H1 (cell line): ENCODE data around the gene ESD. TPM values are rescaled to one million over a fixed set of nuclear protein-coding genes. Genes with fewer than 3 reads are reported as not detected.

Experiments used
- CTCF ChIA-PET: fragments of 300-600 bp; sonication (Branson Sonifier 250); formaldehyde crosslinking; loops from one replicate; lab custom pipeline; 2021; ENCODE audit not compliant: partially characterized antibody; lab: Charles Lee
- POLR2A ChIA-PET: fragments of 300-600 bp; sonication (Branson Sonifier 250); formaldehyde crosslinking; loops from one replicate; lab custom pipeline; 2021; ENCODE audit warnings: inconsistent platforms; ENCODE audit not compliant: partially characterized antibody; lab: Charles Lee
- DNase-seq, 2 experiments: peaks; one replicate each; pipeline versions ENCODE4 v3.0.0 to v3.0.0-alpha.2; 2010 to 2022; ENCODE audit warnings: low spot score in 2 of 2, low read depth in 1 of 2, mixed read lengths in 1 of 2
- FAIRE-seq: peaks from 2 replicates; lab custom pipeline; 2011; peaks lifted over from hg19 to GRCh38; lab: Jason Lieb, UNC
- H2AFZ ChIP-seq: 2 replicates; pipeline ENCODE4 v1.8.1; 2012; ENCODE audit warnings: low read length, inconsistent platforms
- H2AK5ac ChIP-seq: 2 replicates; pipeline ENCODE4 v1.6.1; 2013; ENCODE audit warnings: low read depth, low read length
- H2BK120ac ChIP-seq: replicated peaks from 2 replicates; pipeline ENCODE3; 2013; ENCODE audit warnings: low read depth, low read length, inconsistent platforms
- H2BK12ac ChIP-seq: 2 replicates; pipeline ENCODE4 v1.6.1; 2013; ENCODE audit warnings: low read depth, low read length
- H2BK15ac ChIP-seq: 2 replicates; pipeline ENCODE4 v1.6.1; 2013; ENCODE audit warnings: low read length
- H2BK20ac ChIP-seq: 2 replicates; pipeline ENCODE4 v1.6.1; 2013; ENCODE audit warnings: low read length
- H2BK5ac ChIP-seq: 2 replicates; pipeline ENCODE4 v1.6.1; 2013; ENCODE audit warnings: low read depth, low read length
- H3K14ac ChIP-seq: 2 replicates; pipeline ENCODE4 v1.6.1; 2013; ENCODE audit warnings: inconsistent platforms; ENCODE audit not compliant: insufficient read length
- H3K18ac ChIP-seq: 2 replicates; pipeline ENCODE4 v1.6.1; 2013; ENCODE audit warnings: low read length; ENCODE audit errors: extremely low read depth
- H3K23ac ChIP-seq: 2 replicates; pipeline ENCODE4 v1.6.1; 2013; ENCODE audit warnings: inconsistent platforms; ENCODE audit not compliant: insufficient read length
- H3K23me2 ChIP-seq: 2 replicates; pipeline ENCODE4 v1.6.1; 2013; ENCODE audit warnings: low read depth, low read length
- H3K27ac ChIP-seq: 2 replicates; pipeline ENCODE4 v1.6.1; 2011; ENCODE audit warnings: low read depth, low read length, inconsistent platforms
- H3K27me3 ChIP-seq, 4 experiments: replicated peaks in 1 of 4; 1 replicate in 1 of 4; 2 replicates in 3 of 4; pipeline versions ENCODE4 v1.6.1 to v1.8.1; 2011 to 2013; ENCODE audit warnings: low read length in 3 of 4, mild to moderate bottlenecking in 3 of 4, inconsistent platforms in 2 of 4, mixed read lengths in 2 of 4, moderate library complexity in 1 of 4; ENCODE audit not compliant: control insufficient read depth in 3 of 4, insufficient read depth in 3 of 4; ENCODE audit errors: extremely low read depth in 1 of 4
- H3K36me3 ChIP-seq, 4 experiments: 2 replicates each; pipeline versions ENCODE4 v1.6.1 to v1.8.1; 2011 to 2013; ENCODE audit warnings: mild to moderate bottlenecking in 4 of 4, low read length in 3 of 4, moderate library complexity in 2 of 4, control low read depth in 1 of 4, inconsistent platforms in 1 of 4; ENCODE audit not compliant: insufficient read depth in 4 of 4, control insufficient read depth in 2 of 4
- H3K4ac ChIP-seq: replicated peaks from 2 replicates; pipeline ENCODE3; 2013; ENCODE audit warnings: low read length, low read depth, mixed read lengths, inconsistent platforms; ENCODE audit not compliant: insufficient read length
- H3K4me1 ChIP-seq, 4 experiments: replicated peaks in 1 of 4; 1 replicate in 1 of 4; 2 replicates in 3 of 4; pipeline versions ENCODE4 v1.6.1 to v1.8.1; 2011 to 2013; ENCODE audit warnings: low read length in 3 of 4, inconsistent platforms in 2 of 4, mixed read lengths in 1 of 4; ENCODE audit not compliant: insufficient read depth in 4 of 4, control insufficient read depth in 3 of 4
- H3K4me2 ChIP-seq, 2 experiments: 2 replicates each; pipeline versions ENCODE4 v1.6.1 to v1.8.1; 2011 to 2013; ENCODE audit warnings: low read depth in 2 of 2, low read length in 2 of 2, control low read depth in 1 of 2, inconsistent platforms in 1 of 2, mild to moderate bottlenecking in 1 of 2; ENCODE audit not compliant: insufficient read depth in 1 of 2
- H3K4me3 ChIP-seq, 4 experiments: fragments of 200-600, 300-600 bp in 1 of 4; sonication (generic), shearing (Covaris generic), sonication (Bioruptor Twin) in 1 of 4; 2 replicates each; pipeline versions ENCODE4 v1.5.1 to v1.8.1; 2011 to 2016; ENCODE audit warnings: low read length in 4 of 4, low read depth in 3 of 4, control low read depth in 2 of 4, inconsistent platforms in 2 of 4, mild to moderate bottlenecking in 2 of 4, mixed read lengths in 1 of 4, moderate library complexity in 1 of 4; ENCODE audit not compliant: insufficient read depth in 2 of 4; ENCODE audit errors: extremely low read depth in 1 of 4
- H3K56ac ChIP-seq: replicated peaks from 2 replicates; pipeline ENCODE3; 2013; ENCODE audit warnings: low read depth, mild to moderate bottlenecking, mixed read lengths, low read length, inconsistent platforms; ENCODE audit not compliant: insufficient read length
- H3K79me1 ChIP-seq: 2 replicates; pipeline ENCODE4 v1.6.1; 2013; ENCODE audit warnings: low read depth, low read length, control low read depth
- H3K79me2 ChIP-seq, 2 experiments: 2 replicates each; pipeline versions ENCODE4 v1.6.1 to v1.8.1; 2012 to 2013; ENCODE audit warnings: low read length in 2 of 2, mild to moderate bottlenecking in 2 of 2, inconsistent platforms in 1 of 2; ENCODE audit not compliant: insufficient read depth in 2 of 2, control insufficient read depth in 1 of 2
- H3K9ac ChIP-seq, 4 experiments: replicated peaks in 1 of 4; 1 replicate in 1 of 4; 2 replicates in 3 of 4; pipeline versions ENCODE4 v1.6.1 to v1.8.1; 2011 to 2013; ENCODE audit warnings: low read depth in 3 of 4, low read length in 3 of 4, control low read depth in 2 of 4, mild to moderate bottlenecking in 2 of 4, moderate library complexity in 2 of 4, inconsistent platforms in 1 of 4; ENCODE audit errors: extremely low read depth in 1 of 4
- H3K9me3 ChIP-seq, 2 experiments: 2 replicates each; pipeline versions ENCODE4 v1.6.1 to v1.8.1; 2012 to 2013; ENCODE audit warnings: mild to moderate bottlenecking in 2 of 2, moderate library complexity in 2 of 2, control low read depth in 1 of 2, inconsistent platforms in 1 of 2, low read depth in 1 of 2, low read length in 1 of 2, mixed read lengths in 1 of 2; ENCODE audit not compliant: insufficient read depth in 2 of 2
- H4K20me1 ChIP-seq, 2 experiments: replicated peaks in 1 of 2; 2 replicates each; pipeline versions ENCODE3 to v1.8.1; 2011 to 2013; ENCODE audit warnings: inconsistent platforms in 2 of 2, low read length in 2 of 2, mild to moderate bottlenecking in 1 of 2; ENCODE audit not compliant: insufficient read depth in 2 of 2, control insufficient read depth in 1 of 2
- H4K5ac ChIP-seq: 2 replicates; pipeline ENCODE4 v1.6.1; 2013; ENCODE audit warnings: low read length, low read depth, mixed read lengths, inconsistent platforms; ENCODE audit not compliant: insufficient read length
- H4K8ac ChIP-seq: 2 replicates; pipeline ENCODE4 v1.8.0; 2013; ENCODE audit warnings: mild to moderate bottlenecking, moderate library complexity, low read length, inconsistent platforms; ENCODE audit not compliant: insufficient read depth; ENCODE audit errors: extremely low read depth
- H4K91ac ChIP-seq: replicated peaks from 2 replicates; pipeline ENCODE3; 2013; ENCODE audit warnings: low read length, mixed read lengths, inconsistent platforms; ENCODE audit not compliant: insufficient read length
- BRCA1 ChIP-seq: IDR thresholded peaks from 2 replicates; pipeline ENCODE4 v1.6.1; 2012; ENCODE audit warnings: low read depth, low read length, improper control_type of control experiment
- CHD2 ChIP-seq: IDR thresholded peaks from 2 replicates; pipeline ENCODE4 v1.6.1; 2012; ENCODE audit warnings: low read length, improper control_type of control experiment
- FOSL1 ChIP-seq: IDR thresholded peaks from 2 replicates; pipeline ENCODE4 v1.6.1; 2011; ENCODE audit warnings: mild to moderate bottlenecking, low read depth, low read length, moderate library complexity; ENCODE audit not compliant: insufficient read depth
- KDM1A ChIP-seq: fragments of 200-600, 300-600 bp; sonication (generic); IDR thresholded peaks from 2 replicates; pipeline ENCODE4 v1.7.1; 2016; ENCODE audit warnings: mild to moderate bottlenecking, low read length, borderline replicate concordance
- MAFK ChIP-seq: IDR thresholded peaks from 2 replicates; pipeline ENCODE4 v1.6.1; 2012; ENCODE audit warnings: low read depth, mild to moderate bottlenecking, improper control_type of control experiment, low read length
- MAX ChIP-seq: IDR thresholded peaks from 2 replicates; pipeline ENCODE4 v1.6.1; 2012; ENCODE audit warnings: inconsistent platforms
- NRF1 ChIP-seq: IDR thresholded peaks from 2 replicates; pipeline ENCODE4 v1.6.1; 2011; ENCODE audit warnings: mild to moderate bottlenecking, low read depth, low read length, improper control_type of control experiment
- PHF8 ChIP-seq: fragments of 200-600 bp; sonication (generic); conservative IDR thresholded peaks from 2 replicates; pipeline ENCODE4 v1.7.1; 2012; ENCODE audit warnings: low read depth, mild to moderate bottlenecking, inconsistent platforms, low read length, moderate library complexity
- POU5F1 ChIP-seq: IDR thresholded peaks from 2 replicates; pipeline ENCODE4 v1.6.1; 2011; ENCODE audit warnings: low read depth, mild to moderate bottlenecking, low read length, moderate library complexity
- SIN3A ChIP-seq, 2 experiments: IDR thresholded peaks in 1 of 2; conservative IDR thresholded peaks in 1 of 2; 2 replicates each; pipeline ENCODE4 v1.6.1; 2011 to 2012; ENCODE audit warnings: low read length in 2 of 2, improper control_type of control experiment in 1 of 2, low read depth in 1 of 2, mild to moderate bottlenecking in 1 of 2
- SRF ChIP-seq: IDR thresholded peaks from 2 replicates; pipeline ENCODE4 v1.6.1; 2011; ENCODE audit warnings: mild to moderate bottlenecking, low read depth, low read length, moderate library complexity
- SUZ12 ChIP-seq: fragments of 200-600 bp; sonication (generic); IDR thresholded peaks from 2 replicates; pipeline ENCODE4 v1.6.1; 2012; ENCODE audit warnings: mild to moderate bottlenecking, inconsistent platforms, low read length, moderate library complexity, mixed read lengths
- TBP ChIP-seq: IDR thresholded peaks from 2 replicates; pipeline ENCODE4 v1.6.1; 2011; ENCODE audit warnings: low read depth, low read length, improper control_type of control experiment
- TCF12 ChIP-seq: IDR thresholded peaks from 2 replicates; pipeline ENCODE4 v1.6.1; 2011; ENCODE audit warnings: low read depth, mild to moderate bottlenecking, low read length
- TEAD4 ChIP-seq: IDR thresholded peaks from 2 replicates; pipeline ENCODE4 v1.6.1; 2012; ENCODE audit warnings: low read depth, low read length, inconsistent platforms, mixed read lengths
- YY1 ChIP-seq: IDR thresholded peaks from 2 replicates; pipeline ENCODE4 v1.6.1; 2011; ENCODE audit warnings: low read depth, mild to moderate bottlenecking, low read length
- WGBS, 2 experiments: shearing (Covaris generic) in 1 of 2; methylation state at CpG; one replicate each; pipeline versions ENCODE4 v1.1.6 to v1.1.7; 2013 to 2015; ENCODE audit warnings: low lambda C conversion rate in 2 of 2, mixed read lengths in 2 of 2, inconsistent platforms in 1 of 2, low coverage in 1 of 2, missing lambda C conversion rate in 1 of 2; ENCODE audit not compliant: insufficient replicate concordance in 2 of 2, insufficient coverage in 1 of 2, insufficient read length in 1 of 2; ENCODE audit errors: extremely low coverage in 1 of 2, missing lambda C conversion rate in 1 of 2; 5-methylcytosine and 5-hydroxymethylcytosine counted together
- polyA plus RNA-seq, 7 experiments: library from polyadenylated mRNA; depleted of rRNA in 3 of 7; stranded (reverse) in 5 of 7; unstranded in 2 of 7; fragments of >200 nt in 5 of 7; fragments of 200-250 nt in 2 of 7; gene quantifications; 1 replicate in 5 of 7; 2 replicates in 1 of 7; 4 replicates in 1 of 7; pipeline versions ENCODE4 v1.2.1 to v1.2.3, GENCODE V29; 2011 to 2013; ENCODE audit warnings: missing spikeins in 2 of 7, mixed read lengths in 2 of 7
- total RNA-seq: library from RNA; stranded (reverse); fragmentation: NEBNext Ultra II Directional; extraction: Animal tissue kit (Norgen Biotek cat#: 25700); gene quantifications from 2 replicates; pipeline ENCODE4 v1.2.1, GENCODE V29; 2021

The ESD gene
- total and polyA plus RNA-seq, 2 of the 8 experiments (the other 6 are each of a cell fraction or from before 2014, with no cell fraction given): 40.3 to 55.8 TPM

- ChIA-PET CTCF (interaction anchor here (2.0 kb wide), 1 partner anchor 9 kb away, joined by 9 read pairs; no protein-coding TSS in a partner anchor), POLR2A (no interaction called here)
- no peak for FAIRE-seq
- TF ChIP-seq CHD2 (no peak), MAFK (no peak), PHF8 (no peak), TCF12 (no peak), TEAD4 (no peak), SRF (no peak), TBP (no peak), SIN3A (conservative IDR thresholded peaks at IDR 0.05 in 1 of 2, IDR thresholded peaks at IDR 0.05 in 1 of 2; ENCODE audit: low read depth in 1 of 2, low read length in 2 of 2) (no peak), SUZ12 (no peak), MAX (no peak), NRF1 (no peak), YY1 (no peak), FOSL1 (no peak), BRCA1 (no peak), POU5F1 (no peak), KDM1A (no peak)
These were observed 23.4 kb downstream of the ESD start for GRCh38 chr13:46773541-46773940.

More at GRCh38 chr13:46773541-46773940, 23.4 kb downstream of the ESD start:
- no peaks in the 10 kb centered on the region for H3K27me3 ChIP-seq
- H3K9me3 ChIP-seq: no peaks in the 10 kb centered on the region
- peaks cover 0 to 2% of the 10 kb centered on the region in 2 experiments for H4K20me1 ChIP-seq
- no peak overlapping the region for H3K4me2 ChIP-seq
- no peak overlapping the region for H2BK15ac ChIP-seq
- H3K27ac ChIP-seq: no peak overlapping the region
- H2AK5ac ChIP-seq: no peak overlapping the region
- H2BK12ac ChIP-seq: no peak overlapping the region
- peaks cover 0 to 19% (median 1%) of the 10 kb centered on the region in 4 experiments; a peak in 3 of 8 replicates for H3K36me3 ChIP-seq
- H3K23ac ChIP-seq: no peak overlapping the region
- no peak overlapping the region for H3K4me3 ChIP-seq
- no peak overlapping the region for H3K18ac ChIP-seq
- H3K4ac ChIP-seq: no peak overlapping the region
- no peaks in the 10 kb centered on the region for H3K4me1 ChIP-seq
- H3K23me2 ChIP-seq: no peaks in the 10 kb centered on the region
- H3K9ac ChIP-seq: no peak overlapping the region
- no peaks in the 10 kb centered on the region for H3K79me2 ChIP-seq
- no peak overlapping the region for H2BK20ac ChIP-seq
- no peak overlapping the region for H2AFZ ChIP-seq
- no peak overlapping the region for H3K14ac ChIP-seq
- H4K8ac ChIP-seq: no peak overlapping the region
- WGBS, 2 experiments: 94% methylated on average over 2 of the region's 2 CpGs; no CpG with 5 or more reads in 1 of the 2 experiments
- no peak for DNase-seq
- H3K79me1 ChIP-seq: no peaks in the 10 kb centered on the region
- H4K5ac ChIP-seq: no peak overlapping the region
- H3K56ac ChIP-seq: no peak overlapping the region
- H2BK5ac ChIP-seq: no peak overlapping the region
- H4K91ac ChIP-seq: no peak overlapping the region
- no peak overlapping the region for H2BK120ac ChIP-seq
